ENCODE measurements around the gene DCLRE1B.
"Not testable (repeated sequence)": the region's sequence is repeated elsewhere in the genome, so short reads cannot be mapped to it uniquely, and the experiment has no call there.

DCLRE1B gene

DNA sequence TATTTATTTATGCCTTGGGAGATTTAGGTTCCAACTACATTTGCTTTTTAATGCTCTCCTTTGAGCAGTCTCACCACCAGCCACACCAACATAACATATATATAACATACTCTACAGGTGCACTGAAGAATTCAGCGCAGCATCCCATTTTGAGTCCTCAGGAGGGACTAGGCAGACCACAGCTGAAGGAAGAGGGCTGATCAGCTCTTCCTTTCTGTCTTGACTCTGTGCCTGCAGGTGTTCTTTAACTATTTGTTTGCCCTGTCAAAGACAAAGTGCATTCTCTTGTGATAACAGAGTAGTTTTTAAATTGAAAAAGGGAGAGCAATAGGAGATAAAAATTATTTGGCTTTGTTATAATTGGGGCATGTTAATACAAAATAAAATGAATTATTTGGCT is 41.0 kb downstream of the DCLRE1B start:
- DNase-seq (ENCODE audit: insufficient read length, low spot score) (no peak), FAIRE-seq (no peak)

DNA sequence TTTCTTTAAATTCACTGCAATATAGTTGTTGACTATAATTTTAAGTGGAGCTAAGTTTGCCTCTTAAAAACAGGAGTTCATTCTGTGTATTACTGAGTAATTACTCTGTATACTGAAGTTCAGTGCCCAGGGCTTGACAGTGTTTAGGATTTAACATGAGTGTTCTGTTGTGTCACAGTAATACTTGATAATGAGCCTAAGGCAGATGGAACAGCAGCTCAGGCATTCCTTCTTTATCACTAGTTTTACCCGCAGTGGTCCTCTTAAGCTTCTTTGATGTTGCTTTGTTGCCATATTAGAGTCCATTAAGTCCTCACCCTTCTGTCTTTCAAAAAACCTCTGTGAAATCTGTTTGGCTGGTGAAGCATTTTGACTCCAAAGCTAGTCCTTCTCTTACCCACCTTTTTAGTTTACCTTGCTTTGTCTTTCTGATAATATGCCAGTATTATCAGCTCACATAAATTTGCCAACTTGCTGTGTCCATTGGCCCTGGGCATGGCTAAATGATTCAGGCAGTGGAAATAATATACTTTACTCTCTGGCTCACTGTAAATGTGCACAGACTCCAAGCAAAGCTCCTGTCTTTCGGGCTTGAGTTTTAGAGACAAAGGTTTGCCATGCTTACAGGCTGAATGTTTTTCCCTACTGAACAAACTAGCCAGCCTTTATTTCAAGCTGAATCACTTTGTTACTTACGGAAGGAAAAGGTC is 41.7 kb downstream of the DCLRE1B start:
- FAIRE-seq (no peak), DNase-seq (ENCODE audit: insufficient read length, low spot score) (no peak)

DNA sequence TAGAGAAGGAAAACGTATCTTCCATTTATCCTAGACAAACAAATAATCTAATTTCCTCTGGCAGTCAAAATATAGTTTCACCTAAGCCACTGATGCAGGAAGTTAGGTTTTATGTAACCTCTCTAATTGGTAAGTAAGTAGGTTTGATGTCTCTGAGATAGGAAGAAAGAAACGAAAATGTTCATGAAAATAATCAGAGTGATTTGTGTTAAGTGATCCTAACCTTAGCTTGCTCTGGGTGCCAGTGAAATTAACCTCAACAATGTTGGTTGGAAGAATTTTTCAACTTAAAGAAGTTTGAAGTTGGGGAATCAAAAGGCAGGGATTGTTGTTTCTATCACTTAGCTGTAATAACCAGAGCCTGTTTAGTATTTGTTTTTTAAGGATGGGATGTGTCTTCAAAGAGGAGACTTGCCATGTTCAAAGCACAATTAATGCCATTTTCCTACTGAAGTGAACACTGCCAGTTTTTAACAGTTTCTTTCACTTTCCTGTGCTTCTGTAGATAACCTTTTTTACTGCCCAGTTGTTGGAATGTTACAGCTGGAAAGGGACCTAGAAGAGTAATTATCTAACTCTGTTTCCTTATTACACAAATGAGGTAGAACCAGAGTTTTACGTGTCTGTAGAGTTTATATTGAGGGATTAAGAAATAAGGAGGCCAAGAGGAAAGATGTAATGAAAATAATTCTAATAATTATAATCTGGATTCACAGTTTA is 42.4 kb downstream of the DCLRE1B start:
- DNase-seq (ENCODE audit: insufficient read length, low spot score) (no peak), FAIRE-seq (no peak)

DNA sequence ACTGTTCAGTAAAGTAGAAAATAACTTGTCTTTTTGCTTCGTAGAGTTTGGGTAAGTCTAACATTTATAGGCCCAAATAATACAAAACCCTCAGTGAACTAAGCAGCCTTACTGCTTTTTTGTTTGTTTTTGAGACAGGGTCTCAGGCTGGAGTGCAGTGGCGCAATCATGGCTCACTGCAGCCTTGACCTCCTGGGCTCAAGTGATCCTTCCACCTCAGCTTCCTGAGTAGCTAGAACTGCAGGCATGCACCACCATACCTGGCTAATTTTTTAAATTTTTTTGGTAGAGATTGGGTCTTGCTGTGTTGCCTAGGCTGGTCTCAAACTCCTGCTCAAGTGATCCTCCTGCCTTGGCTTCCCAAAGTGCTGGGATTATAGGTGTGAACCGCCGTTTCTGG is 43.0 kb downstream of the DCLRE1B start:
- not testable (repeated sequence) for FAIRE-seq

DNA sequence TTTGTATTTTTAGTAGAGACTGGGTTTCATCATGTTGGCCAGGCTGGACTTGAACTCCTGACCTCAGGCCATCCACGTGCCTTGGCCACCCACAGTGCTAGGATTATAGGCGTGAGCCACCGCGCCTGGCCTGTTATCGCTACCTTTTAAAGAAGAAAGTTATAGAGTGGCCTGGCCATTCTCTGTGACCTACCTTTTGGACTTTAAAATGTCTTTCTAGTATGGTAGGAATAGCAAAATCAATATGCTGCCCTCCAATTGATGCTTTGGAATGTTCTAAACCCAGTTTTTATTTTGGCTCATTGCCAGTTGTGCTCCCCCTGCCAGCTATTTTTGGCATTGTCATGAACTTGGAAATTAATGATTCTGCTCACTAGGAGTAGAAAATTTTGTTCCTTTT is 43.9 kb downstream of the DCLRE1B start:
- FAIRE-seq (no peak), DNase-seq (ENCODE audit: insufficient read length, low spot score) (no peak)

More for the DNA sequence above, 43.0 kb downstream of the DCLRE1B start:
- DNase-seq (ENCODE audit: insufficient read length, low spot score) = not testable (repeated sequence)

DNA sequence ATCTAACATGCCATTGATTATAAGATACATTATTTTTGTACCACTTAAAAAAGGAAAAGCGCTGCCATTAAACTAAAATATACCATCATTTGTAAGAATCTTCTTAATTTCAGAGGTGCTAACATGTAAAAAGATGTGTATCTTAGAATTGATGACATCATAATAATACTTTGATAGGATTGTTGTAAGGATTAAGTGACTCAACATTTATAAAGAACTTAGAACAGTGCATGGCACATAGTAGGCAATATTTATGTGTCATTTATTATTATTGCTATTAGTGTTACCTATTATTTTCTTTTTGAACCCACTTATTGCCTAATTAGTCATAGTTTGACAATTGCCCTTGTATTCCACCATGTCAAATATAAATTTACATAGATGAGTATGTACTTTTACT is 45.8 kb downstream of the DCLRE1B start:
- FAIRE-seq = no peak
- no peak for DNase-seq (ENCODE audit: insufficient read length, low spot score)

DNA sequence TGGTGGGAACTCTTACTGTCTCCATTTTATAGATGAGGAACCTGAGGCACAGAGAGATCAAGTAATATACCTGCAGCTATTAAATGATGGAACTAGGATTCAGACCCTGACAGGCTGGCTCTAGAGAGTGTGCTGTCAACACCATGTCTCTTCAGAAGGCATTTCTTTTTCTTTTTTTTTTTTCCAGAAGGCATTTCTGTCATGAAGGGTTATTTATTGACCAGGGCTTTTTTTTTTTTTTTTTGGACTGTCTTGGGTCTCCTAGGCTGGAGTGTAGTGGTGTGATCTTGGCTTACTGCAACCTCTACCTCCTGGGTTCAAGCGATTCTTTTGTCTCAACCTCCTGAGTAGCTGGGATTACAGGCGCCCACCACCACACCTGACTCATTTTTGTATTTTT is 46.6 kb downstream of the DCLRE1B start:
- FAIRE-seq (no peak), DNase-seq (ENCODE audit: insufficient read length, low spot score) (no peak)

DNA sequence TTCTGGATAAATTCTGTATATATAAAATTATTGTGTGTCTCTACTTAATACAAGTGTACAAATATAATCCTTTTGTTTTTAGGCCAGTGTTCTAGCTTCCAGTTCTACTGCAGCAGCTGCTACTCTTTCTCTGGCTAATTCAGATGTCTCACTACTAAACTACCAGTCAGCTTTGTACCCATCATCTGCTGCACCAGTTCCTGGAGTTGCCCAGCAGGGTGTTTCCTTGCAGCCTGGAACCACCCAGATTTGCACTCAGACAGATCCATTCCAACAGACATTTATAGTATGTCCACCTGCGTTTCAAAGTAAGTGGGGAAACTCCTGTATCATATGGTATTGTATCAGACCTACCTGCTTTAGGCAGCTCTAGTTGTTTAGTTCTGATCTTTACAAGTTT is 52.9 kb downstream of the DCLRE1B start:
- FAIRE-seq = no peak
- DNase-seq (ENCODE audit: insufficient read length, low spot score) = no peak

DNA sequence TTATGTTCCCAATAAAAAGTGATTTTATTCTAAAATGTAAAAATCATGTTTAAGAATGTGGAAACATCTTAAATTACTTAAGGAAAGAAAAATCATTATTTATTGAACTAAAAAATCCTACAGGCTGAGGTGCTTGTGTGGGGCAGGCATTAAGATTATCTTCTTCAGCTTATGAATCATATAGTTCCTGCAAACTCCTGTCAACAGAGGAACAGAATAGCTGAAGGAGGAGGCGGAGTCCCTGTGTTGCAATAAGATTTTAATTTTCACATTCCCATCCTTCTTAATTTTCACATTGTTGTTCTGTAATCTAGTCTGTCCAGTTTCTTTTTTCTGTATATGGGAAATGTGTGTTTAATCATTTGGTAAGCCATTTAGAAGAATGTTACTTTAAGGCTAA is 53.6 kb downstream of the DCLRE1B start:
- FAIRE-seq = no peak
- DNase-seq (ENCODE audit: insufficient read length, low spot score) = no peak

DNA sequence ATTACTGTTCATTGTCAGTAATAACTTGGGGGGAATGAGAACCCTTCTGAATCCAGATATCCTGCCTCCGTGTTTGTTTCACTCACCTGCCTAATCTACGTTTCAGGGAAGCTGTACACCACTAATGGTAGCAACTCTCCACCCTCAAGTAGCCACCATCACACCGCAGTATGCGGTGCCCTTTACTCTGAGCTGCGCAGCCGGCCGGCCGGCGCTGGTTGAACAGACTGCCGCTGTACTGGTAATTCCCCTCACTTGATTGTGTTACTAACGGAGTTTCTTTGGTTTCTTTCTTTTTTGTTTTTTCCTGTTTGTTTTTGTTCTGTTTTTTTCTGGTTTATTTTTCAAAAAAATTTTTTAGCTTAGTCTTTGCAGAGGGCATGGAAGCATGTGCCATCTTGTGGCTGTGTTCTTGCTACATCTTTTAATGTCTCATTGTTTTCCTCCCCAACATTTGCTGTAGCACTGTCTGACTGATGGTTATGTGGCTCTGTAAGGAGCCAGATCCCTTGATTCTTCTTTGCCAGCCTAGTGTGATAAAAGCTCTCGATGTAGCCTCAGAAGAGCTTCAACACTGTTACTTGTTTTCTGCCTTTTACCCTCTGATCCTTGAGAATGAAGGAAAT is 58.3 kb downstream of the DCLRE1B start:
- no peak for FAIRE-seq
- DNase-seq (ENCODE audit: insufficient read length, low spot score) = no peak

Data from HTR-8/SVneo (cell line).